Fibroblast of peridontal ligament (primary cell): Measurements from ENCODE around the gene NPTX2.
"Not testable (repeated sequence)": the region's sequence is repeated elsewhere in the genome, so short reads cannot be mapped to it uniquely, and the experiment has no call there.

Experiments
- DNase-seq: peaks from one replicate; pipeline ENCODE4 v3.0.0-alpha.2; 2010; ENCODE audit errors: extremely low read depth

The NPTX2 gene, protein sequence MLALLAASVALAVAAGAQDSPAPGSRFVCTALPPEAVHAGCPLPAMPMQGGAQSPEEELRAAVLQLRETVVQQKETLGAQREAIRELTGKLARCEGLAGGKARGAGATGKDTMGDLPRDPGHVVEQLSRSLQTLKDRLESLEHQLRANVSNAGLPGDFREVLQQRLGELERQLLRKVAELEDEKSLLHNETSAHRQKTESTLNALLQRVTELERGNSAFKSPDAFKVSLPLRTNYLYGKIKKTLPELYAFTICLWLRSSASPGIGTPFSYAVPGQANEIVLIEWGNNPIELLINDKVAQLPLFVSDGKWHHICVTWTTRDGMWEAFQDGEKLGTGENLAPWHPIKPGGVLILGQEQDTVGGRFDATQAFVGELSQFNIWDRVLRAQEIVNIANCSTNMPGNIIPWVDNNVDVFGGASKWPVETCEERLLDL

DNA sequence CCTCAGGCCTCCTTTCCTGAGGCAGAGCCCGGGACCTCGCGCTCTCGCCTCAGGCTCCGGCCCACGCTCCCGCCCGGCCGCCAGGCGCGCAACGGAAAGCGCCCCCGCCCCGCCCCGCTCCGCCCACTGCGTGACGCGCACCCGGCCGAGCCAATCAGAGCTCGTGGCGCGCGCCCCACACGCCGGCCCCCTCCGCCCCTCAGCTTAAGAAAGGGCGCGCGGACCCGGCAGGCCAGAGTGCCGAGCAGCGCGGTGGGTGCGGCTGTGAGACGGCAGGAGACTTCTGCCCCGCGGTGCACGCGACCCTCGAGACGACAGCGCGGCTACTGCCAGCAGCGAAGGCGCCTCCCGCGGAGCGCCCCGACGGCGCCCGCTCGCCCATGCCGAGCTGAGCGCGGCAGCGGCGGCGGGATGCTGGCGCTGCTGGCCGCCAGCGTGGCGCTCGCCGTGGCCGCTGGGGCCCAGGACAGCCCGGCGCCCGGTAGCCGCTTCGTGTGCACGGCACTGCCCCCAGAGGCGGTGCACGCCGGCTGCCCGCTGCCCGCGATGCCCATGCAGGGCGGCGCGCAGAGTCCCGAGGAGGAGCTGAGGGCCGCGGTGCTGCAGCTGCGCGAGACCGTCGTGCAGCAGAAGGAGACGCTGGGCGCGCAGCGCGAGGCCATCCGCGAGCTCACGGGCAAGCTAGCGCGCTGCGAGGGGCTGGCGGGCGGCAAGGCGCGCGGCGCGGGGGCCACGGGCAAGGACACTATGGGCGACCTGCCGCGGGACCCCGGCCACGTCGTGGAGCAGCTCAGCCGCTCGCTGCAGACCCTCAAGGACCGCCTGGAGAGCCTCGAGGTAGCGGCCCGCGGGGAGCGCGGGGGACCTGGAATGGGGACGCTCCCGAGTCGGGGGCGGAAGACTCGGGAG, at the start of gene NPTX2:
NPTX2 (plus strand) TSS at position 235 of the 909 bp plus-strand sequence; CDS start at position 412, 177 bp downstream.
- no peak for DNase-seq

DNA sequence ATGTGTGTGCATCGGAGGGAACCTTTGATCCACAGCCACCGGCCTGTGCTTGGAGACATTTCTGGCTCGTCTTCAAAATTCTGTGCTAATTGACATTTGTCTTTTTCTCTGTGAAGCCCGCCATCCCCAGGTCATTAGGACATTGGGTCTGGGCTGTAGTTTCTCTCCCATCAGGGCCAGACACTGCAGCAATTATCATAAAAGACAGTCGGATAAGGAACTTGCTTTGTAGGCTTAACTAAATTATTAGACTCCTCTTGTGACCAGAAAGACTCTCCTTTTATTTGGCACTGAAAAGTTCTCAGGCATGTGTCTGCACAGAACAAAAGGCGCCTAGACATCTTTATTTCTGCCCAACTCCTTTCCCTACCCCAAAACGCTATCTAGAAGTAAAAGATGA, 49.1 kb upstream of the NPTX2 start:
- DNase-seq: no peak

DNA sequence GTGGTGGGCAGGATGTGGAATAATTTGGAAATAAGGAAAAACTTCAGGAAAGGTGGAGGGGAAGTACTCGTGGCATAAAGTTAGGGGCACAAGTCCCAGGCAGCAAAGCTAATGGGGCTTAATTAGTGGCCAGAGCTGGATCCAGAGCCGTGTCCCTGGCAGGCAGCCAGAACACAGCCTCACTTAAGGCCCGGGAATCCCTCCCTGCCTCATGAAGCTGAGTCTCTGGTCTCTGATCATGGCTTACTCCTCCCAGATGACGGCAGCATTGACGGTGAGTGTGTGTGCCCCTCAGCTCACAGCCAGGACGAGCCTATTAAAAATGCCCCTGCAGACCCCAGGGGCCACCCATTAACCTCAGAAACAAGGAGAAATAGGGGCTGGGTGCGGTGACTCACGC, 48.2 kb upstream of the NPTX2 start:
- DNase-seq: no peak

- DNase-seq: no peak
Observed at GRCh38 chr7:98569691-98570337, 47.3 kb upstream of the NPTX2 start.

- no peak for DNase-seq
Observed at GRCh38 chr7:98571006-98571405, 46.1 kb upstream of the NPTX2 start.

- DNase-seq: no peak
Observed at GRCh38 chr7:98571986-98572385, 45.1 kb upstream of the NPTX2 start.

DNA sequence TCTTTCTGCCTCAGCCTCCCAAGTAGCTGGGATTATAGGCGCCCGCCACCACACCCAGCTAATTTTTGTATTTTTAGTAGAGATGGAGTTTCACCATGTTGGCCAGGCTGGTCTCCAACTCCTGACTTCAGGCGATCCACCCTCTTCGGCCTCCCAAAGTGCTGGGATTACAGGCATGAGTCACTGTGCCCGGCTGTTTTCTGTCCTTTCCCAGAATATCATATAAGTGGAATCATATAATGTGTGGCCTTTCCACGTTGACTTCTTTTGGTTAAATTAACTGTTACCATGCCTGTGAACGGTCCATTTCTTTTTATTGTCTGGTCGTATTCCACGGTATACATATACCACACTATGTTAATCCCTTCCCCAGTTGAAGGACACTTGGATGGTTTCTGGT, 44.4 kb upstream of the NPTX2 start:
- not testable (repeated sequence) for DNase-seq

DNA sequence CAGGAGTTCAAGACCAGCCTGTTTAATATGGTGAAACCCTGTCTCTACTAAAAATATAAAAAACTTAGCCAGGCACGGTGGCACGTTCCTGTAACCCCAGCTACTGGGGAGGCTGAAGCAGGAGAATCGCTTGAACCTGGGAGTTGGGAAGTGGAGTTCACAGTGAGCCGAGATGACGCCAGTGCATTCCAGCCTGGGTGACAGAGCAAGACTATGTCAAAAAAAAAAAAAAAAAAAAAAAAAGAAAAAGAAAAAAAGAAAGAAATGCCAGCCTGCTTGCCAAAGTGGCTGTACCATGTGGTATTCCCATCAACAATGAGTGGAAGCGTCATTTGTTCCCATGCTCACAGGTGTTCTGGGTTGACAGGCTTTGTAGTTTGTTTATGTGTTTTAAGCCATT, 43.3 kb upstream of the NPTX2 start:
- no peak for DNase-seq

GRCh38 chr7:98575878-98576277, 41.2 kb upstream of the NPTX2 start:
- DNase-seq: no peak

- no peak for DNase-seq
Observed at GRCh38 chr7:98584830-98585229, 32.3 kb upstream of the NPTX2 start.

GRCh38 chr7:98591926-98592325, 25.2 kb upstream of the NPTX2 start:
- no peak for DNase-seq

DNA sequence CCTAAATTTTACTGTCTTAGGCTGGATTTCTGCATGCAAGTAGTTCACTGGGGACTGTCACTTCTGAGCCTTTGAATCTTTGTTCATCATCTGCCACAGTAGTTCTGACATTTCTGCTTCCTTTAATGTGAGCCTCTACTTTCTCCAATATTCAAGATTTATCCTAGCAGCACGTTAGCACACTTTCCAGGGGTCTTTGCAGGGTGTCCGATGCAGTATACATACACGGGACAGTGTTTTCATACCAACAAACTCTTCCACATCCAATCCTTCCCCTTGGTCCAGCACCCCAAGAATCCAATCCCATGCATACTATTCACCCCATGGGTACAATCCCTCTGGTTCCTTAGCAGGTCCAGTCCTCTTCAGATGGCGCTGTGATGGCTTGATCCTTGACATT, 22.7 kb upstream of the NPTX2 start:
- no peak for DNase-seq

- no peak for DNase-seq
Observed at GRCh38 chr7:98594787-98595186, 22.3 kb upstream of the NPTX2 start.

DNA sequence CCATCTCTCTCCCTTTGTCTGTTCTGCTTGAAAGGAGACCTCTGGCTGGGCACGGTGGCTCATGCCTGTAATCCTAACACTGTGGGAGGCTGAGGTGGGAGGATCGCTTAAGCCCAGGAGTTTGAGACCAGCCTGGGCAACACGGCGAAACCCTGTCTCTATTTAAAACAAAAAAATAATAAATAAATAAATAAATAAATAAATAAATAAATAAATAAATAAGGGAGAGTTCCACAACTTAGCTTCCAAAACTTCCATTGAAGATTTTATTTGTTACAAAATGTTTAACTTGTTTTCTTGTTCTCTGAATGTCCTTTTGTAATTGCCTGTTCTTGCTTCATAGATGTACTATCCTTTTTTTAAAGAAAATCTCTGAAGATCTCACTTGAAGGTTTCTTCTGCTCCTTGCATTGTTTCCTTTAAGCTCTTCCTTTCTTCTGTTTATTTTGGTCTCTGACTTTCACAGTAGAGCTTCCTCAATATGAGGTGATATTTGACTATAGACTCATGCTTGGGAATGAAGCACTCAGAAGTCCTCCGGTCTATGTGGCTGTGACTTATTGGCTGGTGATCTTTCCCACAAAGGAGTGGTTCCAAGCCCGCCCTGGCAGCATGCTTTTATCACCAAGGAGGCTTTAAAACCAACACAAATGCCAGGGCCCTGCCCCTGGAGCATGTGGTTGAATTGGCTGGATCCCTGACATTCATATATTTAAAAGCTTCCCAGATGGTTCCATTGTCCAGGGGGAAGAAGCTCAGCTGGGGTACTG, 18.1 kb upstream of the NPTX2 start:
- no peak for DNase-seq

DNA sequence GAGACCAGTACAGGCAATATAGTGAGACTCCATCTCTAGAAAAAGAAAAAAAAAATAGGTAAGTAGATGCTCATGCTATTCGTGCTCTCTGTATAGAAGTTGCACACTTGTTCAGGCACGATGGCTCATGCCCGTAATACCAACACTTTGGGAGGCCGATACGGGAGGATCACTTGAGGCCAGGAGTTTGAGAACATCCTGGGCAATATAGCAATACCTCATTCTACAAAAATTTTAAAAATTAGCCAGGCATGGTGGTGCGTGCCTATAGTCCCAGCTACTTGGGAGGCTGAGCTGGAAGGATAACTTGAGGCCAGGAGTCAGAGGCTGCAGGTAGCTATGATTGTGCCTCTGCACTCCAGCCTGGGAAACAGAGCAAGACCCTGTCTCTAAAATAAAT, 17.2 kb upstream of the NPTX2 start:
- no peak for DNase-seq

GRCh38 chr7:98602755-98603398, 14.2 kb upstream of the NPTX2 start:
- no peak for DNase-seq

- DNase-seq: no peak
Observed at GRCh38 chr7:98603399-98603788, 13.7 kb upstream of the NPTX2 start.

DNA sequence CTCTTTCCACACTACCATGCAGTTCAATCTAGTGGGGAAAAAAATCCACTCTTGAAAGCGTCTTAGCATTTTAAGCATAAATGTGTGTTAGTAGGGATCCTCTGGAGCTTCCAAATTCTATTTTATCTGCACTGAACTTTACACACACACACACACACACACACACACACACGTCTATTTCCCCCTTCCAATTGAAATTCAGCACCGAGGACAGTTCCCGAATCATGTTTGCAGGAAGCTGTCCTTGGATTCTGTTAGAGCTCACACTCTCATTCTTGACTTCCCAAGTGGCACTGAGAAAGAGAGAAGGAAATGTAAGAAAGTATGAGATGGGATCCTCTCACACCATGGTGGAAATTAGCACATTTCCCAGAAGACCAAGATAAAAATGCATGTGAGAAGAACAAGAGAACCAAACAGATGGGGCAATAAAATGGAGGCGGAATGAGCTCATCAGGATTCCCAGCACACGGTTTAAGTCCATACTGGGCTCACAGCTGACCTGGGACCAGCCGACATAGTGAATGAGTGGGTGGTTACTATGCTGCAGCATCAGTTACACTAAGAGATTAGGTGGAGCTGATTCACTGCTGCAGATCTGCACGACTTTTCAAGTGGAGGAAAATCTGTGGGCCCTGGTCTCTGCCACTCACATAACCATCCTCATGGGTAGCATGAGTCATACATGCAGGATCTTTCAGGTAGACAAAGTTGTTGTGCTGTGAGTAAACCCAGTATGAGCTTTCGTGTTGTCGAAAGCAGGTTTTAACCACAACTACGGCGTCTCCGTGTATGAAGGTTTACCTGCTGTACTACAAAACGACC, 3.3 kb upstream of the NPTX2 start:
- peak; percentile 9 for DNase-seq

- no peak for DNase-seq
Observed at GRCh38 chr7:98616381-98617050, 569 bp upstream of the NPTX2 start.
